ENCODE data around the gene CACNB2.

DNA sequence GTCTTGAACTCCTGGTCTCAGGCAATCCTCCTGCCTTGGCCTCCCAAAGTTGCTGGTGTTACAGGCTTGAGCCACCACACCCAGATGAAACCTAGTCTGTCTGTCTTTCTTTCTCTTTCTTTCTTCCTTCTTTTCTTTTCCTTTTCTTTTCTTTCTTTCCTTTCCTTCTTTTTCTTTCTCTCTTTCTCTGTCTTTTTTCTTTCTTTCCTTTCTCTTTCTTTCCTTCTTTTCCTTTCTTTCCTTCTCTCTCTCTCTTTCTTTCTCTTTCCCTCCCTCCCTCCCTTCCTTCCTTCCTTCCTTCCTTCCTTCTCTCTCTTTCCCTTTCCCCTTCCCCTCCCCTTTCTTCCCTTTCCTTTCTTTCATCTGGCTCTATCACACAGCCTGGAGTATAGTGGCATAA, 185.2 kb downstream of the CACNB2 start:
- TF ChIP-seq, protein P1, sequence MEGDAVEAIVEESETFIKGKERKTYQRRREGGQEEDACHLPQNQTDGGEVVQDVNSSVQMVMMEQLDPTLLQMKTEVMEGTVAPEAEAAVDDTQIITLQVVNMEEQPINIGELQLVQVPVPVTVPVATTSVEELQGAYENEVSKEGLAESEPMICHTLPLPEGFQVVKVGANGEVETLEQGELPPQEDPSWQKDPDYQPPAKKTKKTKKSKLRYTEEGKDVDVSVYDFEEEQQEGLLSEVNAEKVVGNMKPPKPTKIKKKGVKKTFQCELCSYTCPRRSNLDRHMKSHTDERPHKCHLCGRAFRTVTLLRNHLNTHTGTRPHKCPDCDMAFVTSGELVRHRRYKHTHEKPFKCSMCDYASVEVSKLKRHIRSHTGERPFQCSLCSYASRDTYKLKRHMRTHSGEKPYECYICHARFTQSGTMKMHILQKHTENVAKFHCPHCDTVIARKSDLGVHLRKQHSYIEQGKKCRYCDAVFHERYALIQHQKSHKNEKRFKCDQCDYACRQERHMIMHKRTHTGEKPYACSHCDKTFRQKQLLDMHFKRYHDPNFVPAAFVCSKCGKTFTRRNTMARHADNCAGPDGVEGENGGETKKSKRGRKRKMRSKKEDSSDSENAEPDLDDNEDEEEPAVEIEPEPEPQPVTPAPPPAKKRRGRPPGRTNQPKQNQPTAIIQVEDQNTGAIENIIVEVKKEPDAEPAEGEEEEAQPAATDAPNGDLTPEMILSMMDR (IDR thresholded peaks at IDR 0.05; ENCODE audit: low read depth, low read length, missing input control), result no peak
- TF ChIP-seq JUND (IDR thresholded peaks at IDR 0.05) (no peak), RAD21 (IDR thresholded peaks at IDR 0.05) (no peak), RXRA (IDR thresholded peaks at IDR 0.05) (no peak), SP1 (IDR thresholded peaks at IDR 0.05) (no peak), REST (IDR thresholded peaks at IDR 0.05) (no peak), EGR1 (IDR thresholded peaks at IDR 0.05; ENCODE audit: low read depth in 2 of 2) (no peak), FOXA1 (IDR thresholded peaks at IDR 0.05) (no peak)

Measured in liver (tissue), 3 donors.